GM21367 (cell line): Measurements from ENCODE around the gene NME7.
A peak's percentile ranks its signal among the peaks of the same experiment; 100 is the strongest.

Experiments used
- ATAC-seq: cut with Tn5 transposase; IDR thresholded peaks from one replicate; pipeline ENCODE4 v1.9.1; 2021; ENCODE audit not compliant: unreplicated experiment

NME7 gene

DNA sequence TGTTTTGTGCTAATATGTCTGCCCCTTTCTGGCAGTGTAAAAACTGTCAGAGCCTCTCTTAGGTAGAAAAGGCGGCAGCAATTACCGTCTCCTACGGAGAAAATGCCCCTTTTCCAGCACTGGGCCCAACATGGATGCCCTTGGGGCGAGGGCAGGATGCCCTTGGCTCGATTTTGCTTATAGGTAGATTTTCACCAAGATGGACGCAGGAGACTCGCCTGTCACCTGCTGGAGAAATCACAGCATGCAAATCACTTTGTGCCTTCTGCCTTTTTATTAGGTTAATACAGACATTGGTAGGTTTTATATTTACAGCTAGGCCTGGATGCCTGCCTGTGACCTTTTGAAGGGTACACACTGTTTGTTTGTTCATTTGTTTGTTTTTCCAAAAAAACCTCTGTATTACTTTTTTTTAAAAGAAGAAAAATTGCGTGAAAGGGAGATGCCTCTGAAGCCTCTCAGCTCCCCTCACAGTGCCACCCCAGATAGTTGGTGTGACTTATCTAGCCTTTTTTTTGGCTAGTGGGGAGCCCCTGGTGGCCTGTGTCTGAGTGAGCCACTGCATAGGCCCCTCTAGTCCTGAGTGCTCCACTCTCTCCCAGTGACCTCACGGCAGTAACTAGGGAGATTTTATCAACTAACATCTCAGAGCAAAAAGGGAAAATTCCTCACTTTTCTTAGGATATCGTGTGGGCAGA lies 258.6 kb downstream of the NME7 start:
- ATAC-seq, result no peak

DNA sequence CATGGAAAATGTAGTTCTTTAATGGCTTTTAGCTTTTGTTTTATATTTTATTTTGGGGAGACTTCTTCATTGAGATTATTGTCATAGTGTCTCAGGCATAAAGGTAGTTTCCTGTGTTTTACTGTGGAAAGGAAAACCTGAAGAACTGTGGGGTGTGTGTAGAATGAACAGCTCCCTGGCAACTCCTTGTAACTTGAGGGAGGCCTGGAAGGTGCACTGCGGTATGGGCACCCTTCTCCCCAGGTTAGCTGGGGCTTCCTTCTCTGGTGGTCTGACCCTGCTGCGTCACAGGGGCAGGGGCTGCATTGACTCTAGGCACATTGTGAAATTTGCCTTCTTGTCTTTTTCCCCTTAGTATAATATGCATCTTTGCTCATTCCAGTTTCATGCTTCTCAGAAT lies 259.4 kb downstream of the NME7 start:
- no peak for ATAC-seq

DNA sequence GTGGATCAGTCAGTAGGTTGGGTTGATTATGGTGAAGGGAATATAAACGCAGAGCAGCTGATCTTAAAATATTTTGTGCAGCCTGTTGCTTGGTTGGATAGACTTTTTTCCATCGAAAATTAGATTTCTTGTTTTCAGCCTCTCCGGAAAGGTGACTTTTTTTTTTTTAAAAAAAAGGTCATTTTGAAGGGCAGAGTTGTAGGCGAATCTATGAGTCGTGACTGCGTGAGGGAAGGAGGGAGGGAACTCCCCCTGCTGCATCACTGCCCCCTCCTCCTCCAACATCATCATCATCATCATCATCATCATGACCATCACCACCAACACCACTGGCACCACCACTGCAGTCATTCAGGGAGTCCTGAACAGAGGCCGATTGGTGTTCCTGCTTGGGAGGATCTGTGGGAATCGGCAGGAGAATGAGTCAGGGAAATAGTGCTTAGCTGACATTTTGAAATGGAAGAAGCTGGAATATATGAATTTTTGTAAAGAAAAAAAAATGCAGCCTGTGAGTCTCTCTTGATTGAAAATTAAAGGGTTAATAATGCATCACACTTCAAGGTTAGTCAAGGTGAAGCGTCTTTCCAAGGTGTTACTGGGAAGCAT lies 259.9 kb downstream of the NME7 start:
- no peak for ATAC-seq

DNA sequence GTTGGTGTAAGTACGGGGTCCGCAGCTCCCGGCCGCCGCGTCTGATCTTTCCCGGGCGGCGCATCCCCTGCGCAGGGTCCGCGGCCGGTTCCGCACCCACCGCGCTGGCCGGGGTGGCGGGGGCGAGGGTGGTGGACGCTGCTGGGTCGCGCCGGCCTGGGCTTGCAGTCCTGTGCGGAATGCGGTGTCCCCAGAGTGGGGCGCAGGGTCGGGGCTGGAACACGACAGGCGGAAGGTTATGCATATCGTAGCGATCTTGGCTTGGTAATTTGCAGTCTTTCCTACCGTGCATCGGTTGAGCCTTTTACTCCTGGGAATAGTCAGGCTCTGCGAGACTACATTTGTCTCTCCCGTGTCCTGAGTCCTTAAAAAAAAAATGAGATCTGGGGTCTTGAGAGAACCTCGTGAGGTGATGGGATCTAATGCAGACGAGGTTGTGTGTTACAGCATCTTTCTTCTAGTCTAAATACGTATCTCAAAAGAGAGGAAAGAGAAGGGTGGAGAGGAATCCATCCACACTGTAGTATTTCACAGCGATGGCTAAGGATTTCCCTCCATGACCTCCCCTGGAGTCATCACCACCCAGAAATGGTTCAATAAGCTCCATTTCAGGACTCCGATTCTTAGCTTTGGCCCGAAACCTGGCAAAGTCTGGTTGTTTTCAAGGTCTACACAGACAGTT lies 260.5 kb downstream of the NME7 start:
- no peak for ATAC-seq

DNA sequence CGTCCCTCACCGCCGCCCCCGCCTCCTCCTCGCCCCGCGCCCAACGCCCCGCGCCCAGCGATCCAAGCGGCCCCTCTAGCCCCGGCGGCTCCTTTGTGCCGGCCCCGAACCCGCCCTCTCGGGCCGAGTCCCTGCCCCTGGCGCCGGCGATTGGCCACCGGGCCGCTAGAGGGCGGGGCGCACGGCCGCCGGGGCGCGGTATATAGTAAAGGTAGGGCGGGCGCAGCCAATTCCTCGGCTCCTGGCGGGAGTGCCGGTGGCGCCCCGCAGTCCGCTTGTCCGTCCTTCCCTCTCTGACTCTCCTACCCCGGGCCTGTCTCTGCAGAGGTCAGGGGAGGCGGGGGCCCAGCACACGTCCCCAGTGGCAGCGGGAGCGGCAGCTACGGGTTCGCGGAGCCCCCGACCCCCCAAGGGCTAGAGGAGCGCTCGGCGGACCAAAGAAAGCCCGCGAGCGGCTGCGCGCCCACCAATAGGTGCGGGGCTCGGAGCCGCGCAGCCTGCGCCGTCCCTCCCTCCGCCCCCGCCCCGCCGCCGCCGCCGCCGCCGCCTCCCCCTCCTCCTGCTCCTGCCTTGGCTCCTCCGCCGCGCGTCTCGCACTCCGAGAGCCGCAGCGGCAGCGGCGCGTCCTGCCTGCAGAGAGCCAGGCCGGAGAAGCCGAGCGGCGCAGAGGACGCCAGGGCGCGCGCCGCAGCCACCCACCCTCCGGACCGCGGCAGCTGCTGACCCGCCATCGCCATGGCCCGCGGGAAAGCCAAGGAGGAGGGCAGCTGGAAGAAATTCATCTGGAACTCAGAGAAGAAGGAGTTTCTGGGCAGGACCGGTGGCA lies 261.3 kb downstream of the NME7 start, which contains the start of gene ATP1B1:
Gene ATP1B1, plus strand, starts transcription at position 596 of the 826 bp plus-strand sequence. Its CDS starts 140 bp downstream, at position 736.
- ATAC-seq, result peak; percentile 83

DNA sequence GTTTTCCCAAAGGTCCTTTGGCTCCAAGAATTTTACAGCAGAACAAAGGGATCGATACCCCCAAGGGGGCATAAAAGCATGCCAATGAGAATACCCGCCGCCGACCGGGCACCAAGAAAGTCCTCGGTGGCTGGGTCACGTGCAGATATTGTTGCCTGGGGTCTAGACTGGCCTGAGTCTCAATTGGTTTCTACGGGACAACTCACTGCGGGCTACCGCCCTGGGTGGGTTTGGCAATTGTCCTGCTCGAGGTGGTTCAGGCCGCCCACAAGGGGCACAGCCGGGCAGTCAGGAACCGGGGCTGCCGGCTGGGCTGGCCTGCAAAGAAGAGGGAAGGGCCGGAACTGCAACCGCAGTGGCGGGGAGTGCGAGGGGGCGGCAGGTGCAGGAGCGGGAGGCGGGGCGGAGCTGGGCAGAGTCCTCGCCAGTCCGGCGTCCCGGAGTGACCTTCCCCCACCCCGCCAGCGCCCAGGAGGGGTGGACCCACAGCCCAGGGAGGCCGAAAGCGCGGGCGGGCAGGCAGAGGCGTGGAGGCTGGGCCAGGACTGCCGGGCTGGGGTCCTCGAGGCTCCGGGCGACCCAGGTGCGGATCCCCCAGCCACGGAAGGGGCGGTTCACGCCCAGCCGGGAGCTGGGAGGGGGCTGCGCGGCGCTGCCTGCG lies 262.0 kb downstream of the NME7 start:
- peak; percentile 30 for ATAC-seq

DNA sequence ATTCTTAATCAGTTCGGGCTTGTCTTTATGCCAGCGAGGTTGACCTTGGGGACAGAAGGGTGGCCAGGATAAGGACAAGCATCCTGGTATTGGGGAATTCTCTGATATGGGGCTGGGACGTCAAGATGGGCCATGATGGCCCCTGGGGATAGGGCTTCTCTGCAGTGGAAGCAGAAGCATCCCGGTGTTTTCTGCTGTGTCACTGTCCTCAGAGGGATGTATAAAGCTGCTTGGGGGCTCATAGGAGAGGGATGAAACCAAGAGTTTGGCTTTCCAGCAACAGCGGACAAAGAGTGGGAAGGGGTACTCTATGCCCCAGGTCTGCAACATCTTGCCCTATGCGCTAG lies 262.5 kb downstream of the NME7 start:
- ATAC-seq, result no peak

DNA sequence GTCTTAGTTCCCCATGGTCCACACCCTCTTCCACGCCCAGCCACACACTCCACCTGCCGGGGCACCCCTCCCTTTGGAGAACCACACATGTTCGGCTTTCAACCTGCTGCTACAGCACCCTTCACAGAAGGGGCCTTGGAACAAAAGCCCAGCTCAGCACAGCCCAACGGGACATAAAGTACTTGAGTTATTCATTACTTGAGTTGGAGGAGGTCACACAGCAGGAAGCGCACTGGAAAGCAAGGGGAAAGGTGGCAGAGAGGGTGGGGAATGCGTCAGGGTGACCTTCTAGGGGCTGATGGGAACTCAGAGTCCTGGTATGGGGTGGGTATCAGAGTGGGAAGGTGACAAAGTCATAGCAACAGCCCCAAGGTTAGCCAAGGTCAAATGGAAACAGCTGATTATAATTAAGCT lies 264.1 kb downstream of the NME7 start:
- ATAC-seq, result no peak

DNA sequence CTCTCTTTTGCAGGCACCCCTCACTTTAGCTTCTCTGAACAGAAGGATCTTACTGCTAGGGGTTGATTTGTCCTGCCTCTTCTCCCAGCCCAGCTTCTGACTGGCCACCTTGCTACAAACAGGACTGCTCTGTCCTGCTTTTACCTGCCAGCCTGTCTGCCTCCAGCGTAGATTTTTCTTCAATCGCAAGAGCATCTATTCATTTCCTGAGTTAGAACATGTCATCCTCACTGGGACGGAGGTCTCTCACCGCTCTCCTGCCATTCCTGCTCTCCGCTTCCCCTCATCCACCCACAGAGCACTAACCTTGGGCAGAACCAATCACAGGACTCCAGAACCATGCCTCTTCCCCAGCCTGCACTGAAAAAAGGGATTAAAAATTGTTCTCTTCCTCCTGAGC lies 264.6 kb downstream of the NME7 start:
- ATAC-seq, result no peak

DNA sequence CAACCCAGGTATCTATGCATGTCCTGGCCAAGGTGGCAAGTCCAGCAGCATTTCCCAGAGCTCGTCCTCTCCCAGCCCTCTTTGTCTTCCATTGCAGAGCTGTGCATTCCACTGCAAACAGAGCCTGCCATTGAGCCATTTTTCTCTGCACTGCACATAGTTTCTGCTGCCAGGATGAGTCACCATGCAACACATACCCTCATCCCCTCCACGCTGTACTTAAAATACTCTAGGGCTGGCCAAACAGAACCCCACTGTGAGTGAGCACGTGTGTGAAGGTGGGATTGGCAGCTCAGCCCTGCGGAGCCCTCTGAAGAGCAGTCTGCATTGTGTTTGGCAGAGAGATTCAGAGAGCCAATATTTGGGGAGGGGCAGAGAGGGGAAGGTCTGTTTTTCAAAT lies 265.0 kb downstream of the NME7 start:
- ATAC-seq, result no peak

DNA sequence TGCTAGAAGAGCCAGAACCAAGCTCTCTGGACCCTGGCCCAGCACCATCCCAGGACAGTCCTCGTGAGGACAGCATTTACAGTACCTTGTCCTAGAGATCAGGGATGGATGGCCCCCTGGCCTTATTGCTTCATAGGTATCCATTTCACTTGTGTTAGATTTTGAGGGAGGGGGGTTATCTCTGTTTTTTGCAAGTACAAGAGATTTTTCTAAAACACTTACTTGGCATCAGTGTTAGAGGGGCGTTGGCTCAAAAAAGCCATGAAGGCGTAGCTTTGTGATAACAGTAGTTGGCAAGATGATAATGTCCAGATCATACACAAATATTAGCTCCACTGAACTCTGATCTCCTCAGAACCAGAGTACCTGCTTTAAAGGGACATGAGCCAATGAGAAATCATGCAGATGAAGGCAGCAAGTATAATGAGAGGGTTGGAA lies 266.9 kb downstream of the NME7 start:
- ATAC-seq, result no peak

DNA sequence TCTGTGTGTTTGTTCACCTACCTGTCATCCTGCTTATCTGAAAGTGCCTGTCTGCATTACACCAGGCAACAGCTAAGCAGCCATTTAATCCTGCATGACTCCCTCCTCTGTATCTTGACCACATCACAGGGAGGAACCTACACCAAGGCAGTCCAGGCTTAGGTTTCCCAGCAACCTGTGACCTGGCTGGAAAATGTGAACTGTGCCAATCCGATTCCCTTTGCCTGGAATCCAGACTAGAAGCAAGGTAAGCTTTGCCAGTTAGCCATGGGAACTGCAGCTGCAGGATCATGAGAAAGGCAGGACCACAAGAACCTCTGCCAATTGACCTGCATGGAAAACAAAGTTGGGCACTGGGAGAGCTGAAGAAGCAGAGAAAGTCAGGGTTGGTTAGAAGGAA lies 267.4 kb downstream of the NME7 start:
- ATAC-seq, result no peak

DNA sequence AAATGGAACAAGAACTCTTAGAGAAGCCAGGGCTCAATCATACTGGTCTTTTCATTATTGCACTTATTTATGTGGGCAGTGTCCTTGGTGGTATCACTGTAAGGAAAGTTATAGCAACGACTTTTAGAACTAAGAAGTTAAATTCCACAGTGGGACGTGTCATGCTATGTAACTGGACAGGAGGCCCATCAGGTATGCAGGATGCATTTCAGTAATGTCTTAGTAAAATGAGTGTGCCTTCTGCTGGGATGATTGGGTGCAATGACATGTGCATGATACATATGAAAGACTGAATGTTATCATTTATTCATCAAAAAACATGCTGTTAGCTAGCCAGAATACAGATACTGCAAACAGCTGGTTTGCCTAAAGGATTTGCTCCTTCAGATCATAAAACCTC lies 268.0 kb downstream of the NME7 start:
- ATAC-seq, result no peak

DNA sequence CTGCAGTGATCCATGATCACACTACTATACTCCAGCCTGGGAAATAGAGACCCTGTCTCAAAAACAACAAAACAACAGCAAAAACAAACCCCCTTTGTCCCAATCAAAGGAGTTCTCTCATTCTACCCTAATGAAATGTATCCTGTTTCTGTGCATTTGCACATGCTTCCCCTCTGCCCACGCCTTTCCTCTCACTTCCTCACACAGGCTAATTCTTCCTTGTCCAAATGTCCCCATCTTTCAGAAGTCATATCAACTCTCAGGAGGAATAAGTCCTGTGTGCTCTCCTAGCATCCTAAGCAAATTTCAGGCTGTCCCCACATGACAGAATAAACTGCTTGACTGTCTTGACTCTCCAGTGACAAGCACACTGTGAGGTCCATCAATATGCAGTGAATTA lies 269.2 kb downstream of the NME7 start:
- ATAC-seq, result no peak

DNA sequence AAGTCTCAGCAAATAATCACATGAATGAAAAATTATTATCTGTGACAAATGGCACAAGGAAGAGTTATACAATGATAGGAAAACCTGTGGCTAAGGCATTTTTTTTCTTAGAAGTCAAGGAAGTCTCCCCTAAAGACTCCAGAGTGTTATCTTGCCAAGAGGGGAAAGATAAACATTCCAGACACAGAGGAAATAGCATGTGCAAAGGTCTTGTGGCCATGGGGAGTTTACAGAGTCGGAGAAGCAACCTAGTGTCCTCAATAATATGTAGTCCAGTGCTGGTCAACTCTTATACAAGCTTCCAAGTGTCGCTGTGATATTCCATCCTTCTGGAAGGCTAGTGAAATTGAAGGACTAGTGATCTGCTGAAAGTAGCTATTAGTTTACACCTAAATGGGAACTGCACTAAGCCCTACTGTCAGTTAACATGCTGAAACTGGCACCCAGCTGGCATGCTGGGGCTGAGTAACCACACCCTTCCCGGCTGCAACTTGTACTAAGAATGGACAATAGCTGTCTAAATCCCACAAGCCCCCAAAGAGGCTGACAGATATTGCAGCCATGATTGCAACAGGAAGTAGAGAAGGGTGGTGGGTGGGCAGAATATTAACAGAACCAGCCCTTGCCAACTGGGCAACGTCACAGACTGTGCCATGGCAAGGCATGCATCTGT lies 272.6 kb downstream of the NME7 start:
- no peak for ATAC-seq

DNA sequence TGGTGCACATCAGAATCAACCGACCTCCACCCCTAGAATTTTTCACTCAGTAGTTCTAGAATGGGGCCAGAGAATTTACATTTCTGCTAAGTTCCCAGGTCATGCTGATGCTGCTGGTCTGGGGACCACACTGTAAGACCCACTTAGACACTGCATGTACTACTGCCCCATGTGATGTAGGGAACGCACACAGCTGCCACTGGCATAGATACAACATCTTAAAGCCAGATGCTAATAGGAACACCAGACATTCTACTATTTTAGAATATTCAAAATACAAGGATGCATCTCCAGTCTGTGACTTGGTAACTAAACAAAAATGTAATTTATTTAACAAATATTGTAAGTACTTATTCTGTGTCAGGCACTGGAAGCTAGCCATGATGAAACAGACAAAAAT lies 275.2 kb downstream of the NME7 start:
- no peak for ATAC-seq

DNA sequence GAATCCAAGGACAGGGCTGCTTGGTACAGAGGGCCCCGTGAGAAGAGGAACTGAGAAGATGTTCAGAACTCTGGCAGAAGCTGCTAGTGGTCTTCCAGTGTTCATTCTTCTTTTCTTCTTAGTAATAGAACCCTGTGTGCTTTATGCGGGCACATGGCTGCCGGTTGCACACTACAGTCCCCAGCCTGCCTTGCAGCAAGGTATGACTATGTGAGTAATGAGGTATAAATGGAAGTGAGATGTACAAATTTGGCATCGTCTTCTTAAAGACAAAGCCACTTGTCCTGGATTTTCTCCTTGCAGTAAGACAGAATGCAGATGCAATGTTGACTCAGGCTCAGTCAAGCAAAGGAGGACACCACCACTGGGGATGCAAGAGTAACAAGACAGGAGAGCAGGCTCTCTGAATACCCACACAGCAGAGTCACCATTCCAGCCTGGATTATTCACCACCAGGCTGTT lies 276.1 kb downstream of the NME7 start:
- peak; percentile 79 for ATAC-seq

DNA sequence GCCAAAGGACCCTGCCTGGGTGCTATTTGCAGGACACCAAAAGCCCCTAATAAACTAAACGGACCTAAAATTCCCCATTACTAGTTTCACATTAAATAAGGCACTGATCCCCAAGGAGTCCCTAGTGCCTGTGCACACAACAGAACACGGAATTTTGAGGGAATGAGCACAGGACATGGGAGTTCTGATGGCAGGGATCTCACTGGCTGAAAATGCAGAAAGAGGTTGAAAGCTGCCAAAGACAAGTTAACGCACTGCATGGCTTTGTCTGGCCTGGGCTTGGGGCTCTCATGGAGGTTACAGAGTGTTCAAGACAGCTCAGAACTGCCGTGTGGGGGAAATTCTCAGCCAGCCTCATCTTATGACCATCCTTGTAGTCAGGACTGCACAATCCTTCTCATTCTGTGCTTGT lies 276.7 kb downstream of the NME7 start:
- peak; percentile 32 for ATAC-seq

DNA sequence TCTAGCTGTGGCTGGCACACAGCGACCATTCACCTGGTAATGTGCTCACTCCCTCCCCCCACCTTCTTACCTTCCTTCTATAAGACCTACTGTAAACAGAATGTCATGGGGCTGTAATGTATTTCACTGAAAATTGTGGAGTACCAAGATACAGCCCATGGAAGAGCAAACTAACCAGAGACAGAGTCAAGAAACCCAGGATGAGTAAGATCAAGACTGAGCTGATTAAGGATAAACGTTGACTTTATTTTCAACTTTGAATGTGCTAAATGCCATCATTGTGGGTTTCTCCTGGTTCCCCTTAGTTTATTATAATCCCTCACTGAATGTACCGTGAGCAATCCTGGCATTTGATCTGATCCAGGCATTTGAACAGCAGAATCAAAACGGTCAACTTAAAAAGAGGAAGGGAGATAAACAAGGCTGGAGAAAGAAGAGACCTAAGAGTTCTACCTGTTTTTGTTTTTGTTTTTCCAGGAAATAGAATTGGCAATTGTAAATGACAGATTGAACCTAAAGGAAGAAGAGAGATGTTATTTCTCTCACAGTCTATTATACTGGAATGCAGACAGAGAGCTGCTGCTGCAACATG lies 277.2 kb downstream of the NME7 start:
- ATAC-seq, result no peak

DNA sequence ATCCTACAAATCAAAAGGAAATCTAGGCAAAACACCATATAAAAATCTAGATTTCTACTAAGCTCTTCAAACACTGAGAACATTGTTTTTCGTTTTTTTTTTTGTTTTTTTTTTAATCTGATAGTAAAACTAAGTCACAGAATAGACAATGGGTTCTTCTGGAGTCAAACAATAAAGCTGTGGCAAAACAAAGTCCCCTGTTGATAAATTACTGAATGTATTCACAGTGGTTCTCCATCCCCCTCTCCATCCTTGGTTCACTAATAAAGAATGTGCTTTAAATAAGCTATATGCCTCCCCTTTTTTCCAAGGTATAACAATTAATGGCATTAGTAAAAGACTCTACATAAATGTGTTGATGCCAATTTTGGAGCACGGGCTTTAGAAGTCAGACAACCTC lies 277.8 kb downstream of the NME7 start:
- no peak for ATAC-seq
